ENCODE measurements around the gene TTL. TPM values are rescaled to one million over a fixed set of nuclear protein-coding genes. Genes with fewer than 3 reads are reported as not detected.
A peak's percentile ranks its signal among the peaks of the same experiment; 100 is the strongest.

TTL gene
- total and polyA plus RNA-seq, 2 of the 13 experiments (the other 11 are each of a cell fraction or from before 2014, with no cell fraction given) = 19.0 to 59.8 TPM

DNA sequence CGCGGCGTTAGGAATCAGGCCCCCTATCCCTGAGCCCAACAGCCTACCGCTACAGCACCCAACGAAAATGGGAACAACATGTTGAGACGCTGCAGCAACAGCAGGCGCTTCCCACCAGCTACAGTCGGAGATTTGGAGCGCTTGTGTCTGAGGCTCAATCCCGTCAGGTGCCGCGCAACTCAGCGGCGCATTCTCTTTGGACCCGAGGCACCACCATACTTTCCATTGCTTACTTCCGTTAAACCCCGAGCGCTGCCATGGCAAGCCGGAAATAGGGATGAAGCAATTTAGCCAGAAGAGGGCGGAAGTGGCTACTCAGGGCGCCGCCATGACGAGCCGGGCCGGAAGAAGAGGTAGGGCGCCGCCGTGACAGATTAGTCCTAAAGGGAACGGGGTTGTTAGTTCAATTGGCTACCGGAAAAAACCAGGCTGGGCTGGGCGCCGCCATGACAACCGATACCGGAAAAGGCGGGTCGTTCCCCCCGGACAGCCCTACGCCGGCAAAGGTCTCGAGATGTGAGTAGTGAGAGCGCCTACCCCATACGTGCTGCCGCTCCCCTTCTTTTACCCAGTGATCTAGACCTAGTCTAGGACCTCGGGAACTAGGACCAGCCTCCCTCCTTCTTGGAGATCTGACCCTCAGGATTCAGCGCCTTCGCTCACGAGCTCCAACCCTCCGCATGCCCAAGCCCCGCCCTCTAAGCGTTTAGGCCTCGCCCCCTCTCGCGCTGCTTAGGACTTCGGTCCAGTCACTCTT is 102.4 kb downstream of the TTL start, which contains the start of gene CHCHD5 (continued):
- TF ChIP-seq, protein P1, sequence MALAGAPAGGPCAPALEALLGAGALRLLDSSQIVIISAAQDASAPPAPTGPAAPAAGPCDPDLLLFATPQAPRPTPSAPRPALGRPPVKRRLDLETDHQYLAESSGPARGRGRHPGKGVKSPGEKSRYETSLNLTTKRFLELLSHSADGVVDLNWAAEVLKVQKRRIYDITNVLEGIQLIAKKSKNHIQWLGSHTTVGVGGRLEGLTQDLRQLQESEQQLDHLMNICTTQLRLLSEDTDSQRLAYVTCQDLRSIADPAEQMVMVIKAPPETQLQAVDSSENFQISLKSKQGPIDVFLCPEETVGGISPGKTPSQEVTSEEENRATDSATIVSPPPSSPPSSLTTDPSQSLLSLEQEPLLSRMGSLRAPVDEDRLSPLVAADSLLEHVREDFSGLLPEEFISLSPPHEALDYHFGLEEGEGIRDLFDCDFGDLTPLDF (CRISPR knock-in tag; IDR thresholded peaks at IDR 0.05) = no peak
- TF ChIP-seq, protein P2, sequence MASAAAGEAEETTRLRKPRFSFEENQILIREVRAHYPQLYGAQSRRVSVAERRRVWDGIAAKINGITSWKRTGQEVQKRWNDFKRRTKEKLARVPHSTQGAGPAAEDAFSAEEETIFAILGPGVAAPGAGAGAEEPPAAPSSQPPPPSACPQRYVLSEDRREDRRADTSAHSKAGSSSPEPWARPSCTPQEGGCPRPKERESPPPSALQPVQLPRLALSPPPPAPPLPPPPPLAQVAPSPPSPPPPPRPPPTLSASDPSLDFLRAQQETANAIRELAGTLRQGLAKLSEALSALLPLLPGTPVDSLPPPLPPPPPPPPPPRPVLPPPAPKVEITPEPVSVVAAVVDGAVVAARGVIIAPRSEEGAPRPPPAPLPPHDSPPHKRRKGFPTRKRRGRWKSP (CRISPR knock-in tag; IDR thresholded peaks at IDR 0.05) = peak; percentile 95
- TF ChIP-seq TAF15 (IDR thresholded peaks at IDR 0.05; ENCODE audit: low read depth, low read length, poor library complexity, severe bottlenecking) = no peak
- TF ChIP-seq FOXK1 (CRISPR knock-in tag; IDR thresholded peaks at IDR 0.05; ENCODE audit: borderline replicate concordance, low read depth) = peak; percentile 92
- TF ChIP-seq, protein P3, sequence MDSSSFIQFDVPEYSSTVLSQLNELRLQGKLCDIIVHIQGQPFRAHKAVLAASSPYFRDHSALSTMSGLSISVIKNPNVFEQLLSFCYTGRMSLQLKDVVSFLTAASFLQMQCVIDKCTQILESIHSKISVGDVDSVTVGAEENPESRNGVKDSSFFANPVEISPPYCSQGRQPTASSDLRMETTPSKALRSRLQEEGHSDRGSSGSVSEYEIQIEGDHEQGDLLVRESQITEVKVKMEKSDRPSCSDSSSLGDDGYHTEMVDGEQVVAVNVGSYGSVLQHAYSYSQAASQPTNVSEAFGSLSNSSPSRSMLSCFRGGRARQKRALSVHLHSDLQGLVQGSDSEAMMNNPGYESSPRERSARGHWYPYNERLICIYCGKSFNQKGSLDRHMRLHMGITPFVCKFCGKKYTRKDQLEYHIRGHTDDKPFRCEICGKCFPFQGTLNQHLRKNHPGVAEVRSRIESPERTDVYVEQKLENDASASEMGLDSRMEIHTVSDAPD (CRISPR knock-in tag; IDR thresholded peaks at IDR 0.05) = peak; percentile 91
- no peak; the same call in 1 of the 2 replicates for TF ChIP-seq XBP1 (CRISPR knock-in tag; IDR thresholded peaks at IDR 0.05)
- peak; percentile 42; the same call in 1 of the 2 replicates for TF ChIP-seq ZNF703 (CRISPR knock-in tag; IDR thresholded peaks at IDR 0.05; ENCODE audit: borderline replicate concordance)
- TF ChIP-seq, protein P4, sequence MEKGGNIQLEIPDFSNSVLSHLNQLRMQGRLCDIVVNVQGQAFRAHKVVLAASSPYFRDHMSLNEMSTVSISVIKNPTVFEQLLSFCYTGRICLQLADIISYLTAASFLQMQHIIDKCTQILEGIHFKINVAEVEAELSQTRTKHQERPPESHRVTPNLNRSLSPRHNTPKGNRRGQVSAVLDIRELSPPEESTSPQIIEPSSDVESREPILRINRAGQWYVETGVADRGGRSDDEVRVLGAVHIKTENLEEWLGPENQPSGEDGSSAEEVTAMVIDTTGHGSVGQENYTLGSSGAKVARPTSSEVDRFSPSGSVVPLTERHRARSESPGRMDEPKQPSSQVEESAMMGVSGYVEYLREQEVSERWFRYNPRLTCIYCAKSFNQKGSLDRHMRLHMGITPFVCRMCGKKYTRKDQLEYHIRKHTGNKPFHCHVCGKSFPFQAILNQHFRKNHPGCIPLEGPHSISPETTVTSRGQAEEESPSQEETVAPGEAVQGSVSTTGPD (CRISPR knock-in tag; IDR thresholded peaks at IDR 0.05) = no peak
- TF ChIP-seq FLYWCH1 (CRISPR knock-in tag; IDR thresholded peaks at IDR 0.05) = peak; percentile 96; the same call in 1 of the 2 replicates
- TF ChIP-seq, protein P5, sequence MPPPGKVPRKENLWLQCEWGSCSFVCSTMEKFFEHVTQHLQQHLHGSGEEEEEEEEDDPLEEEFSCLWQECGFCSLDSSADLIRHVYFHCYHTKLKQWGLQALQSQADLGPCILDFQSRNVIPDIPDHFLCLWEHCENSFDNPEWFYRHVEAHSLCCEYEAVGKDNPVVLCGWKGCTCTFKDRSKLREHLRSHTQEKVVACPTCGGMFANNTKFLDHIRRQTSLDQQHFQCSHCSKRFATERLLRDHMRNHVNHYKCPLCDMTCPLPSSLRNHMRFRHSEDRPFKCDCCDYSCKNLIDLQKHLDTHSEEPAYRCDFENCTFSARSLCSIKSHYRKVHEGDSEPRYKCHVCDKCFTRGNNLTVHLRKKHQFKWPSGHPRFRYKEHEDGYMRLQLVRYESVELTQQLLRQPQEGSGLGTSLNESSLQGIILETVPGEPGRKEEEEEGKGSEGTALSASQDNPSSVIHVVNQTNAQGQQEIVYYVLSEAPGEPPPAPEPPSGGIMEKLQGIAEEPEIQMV (CRISPR knock-in tag; IDR thresholded peaks at IDR 0.05; ENCODE audit: low read depth) = peak; percentile 71
- no peak for TF ChIP-seq SMAD9 (CRISPR knock-in tag; IDR thresholded peaks at IDR 0.05)
- peak; percentile 83 for TF ChIP-seq DNMT3B (CRISPR knock-in tag; conservative IDR thresholded peaks at IDR 0.05)
- TF ChIP-seq, protein P6, sequence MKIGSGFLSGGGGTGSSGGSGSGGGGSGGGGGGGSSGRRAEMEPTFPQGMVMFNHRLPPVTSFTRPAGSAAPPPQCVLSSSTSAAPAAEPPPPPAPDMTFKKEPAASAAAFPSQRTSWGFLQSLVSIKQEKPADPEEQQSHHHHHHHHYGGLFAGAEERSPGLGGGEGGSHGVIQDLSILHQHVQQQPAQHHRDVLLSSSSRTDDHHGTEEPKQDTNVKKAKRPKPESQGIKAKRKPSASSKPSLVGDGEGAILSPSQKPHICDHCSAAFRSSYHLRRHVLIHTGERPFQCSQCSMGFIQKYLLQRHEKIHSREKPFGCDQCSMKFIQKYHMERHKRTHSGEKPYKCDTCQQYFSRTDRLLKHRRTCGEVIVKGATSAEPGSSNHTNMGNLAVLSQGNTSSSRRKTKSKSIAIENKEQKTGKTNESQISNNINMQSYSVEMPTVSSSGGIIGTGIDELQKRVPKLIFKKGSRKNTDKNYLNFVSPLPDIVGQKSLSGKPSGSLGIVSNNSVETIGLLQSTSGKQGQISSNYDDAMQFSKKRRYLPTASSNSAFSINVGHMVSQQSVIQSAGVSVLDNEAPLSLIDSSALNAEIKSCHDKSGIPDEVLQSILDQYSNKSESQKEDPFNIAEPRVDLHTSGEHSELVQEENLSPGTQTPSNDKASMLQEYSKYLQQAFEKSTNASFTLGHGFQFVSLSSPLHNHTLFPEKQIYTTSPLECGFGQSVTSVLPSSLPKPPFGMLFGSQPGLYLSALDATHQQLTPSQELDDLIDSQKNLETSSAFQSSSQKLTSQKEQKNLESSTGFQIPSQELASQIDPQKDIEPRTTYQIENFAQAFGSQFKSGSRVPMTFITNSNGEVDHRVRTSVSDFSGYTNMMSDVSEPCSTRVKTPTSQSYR (CRISPR knock-in tag; IDR thresholded peaks at IDR 0.05; ENCODE audit: borderline replicate concordance) = no peak
- no peak for TF ChIP-seq HNRNPH1 (optimal IDR thresholded peaks at IDR 0.05; ENCODE audit: low read depth, low read length)
- TF ChIP-seq ZNF549 (CRISPR knock-in tag; IDR thresholded peaks at IDR 0.05) = no peak
- no peak; the same call in 1 of the 2 replicates for TF ChIP-seq BCL6 (CRISPR knock-in tag; IDR thresholded peaks at IDR 0.05)
- peak; percentile 83; the same call in 2 of the 3 replicates for TF ChIP-seq MXI1 (IDR thresholded peaks at IDR 0.05; ENCODE audit: borderline replicate concordance, low read depth, low read length)
- TF ChIP-seq RXRA (CRISPR knock-in tag; IDR thresholded peaks at IDR 0.05) = peak; percentile 70; the same call in 1 of the 2 replicates
- TF ChIP-seq ZNF230 (CRISPR knock-in tag; IDR thresholded peaks at IDR 0.05) = peak; percentile 79; the same call in 1 of the 2 replicates
